H1 (cell line): ENCODE results near the gene JOSD2. TPM values are rescaled to one million over a fixed set of nuclear protein-coding genes. Genes with fewer than 3 reads are reported as not detected.

Experiments
- ASH2L ChIP-seq: fragments of 200-600, 300-600 bp; sonication (generic); IDR thresholded peaks from one replicate; pipeline ENCODE4 v1.7.1; 2017; ENCODE audit warnings: low read length
- FOSL1 ChIP-seq: IDR thresholded peaks from 2 replicates; pipeline ENCODE4 v1.6.1; 2011; ENCODE audit warnings: mild to moderate bottlenecking, low read depth, low read length, moderate library complexity; ENCODE audit not compliant: insufficient read depth
- polyA plus RNA-seq, 7 experiments: library from polyadenylated mRNA; depleted of rRNA in 3 of 7; stranded (reverse) in 5 of 7; unstranded in 2 of 7; fragments of >200 nt in 5 of 7; fragments of 200-250 nt in 2 of 7; gene quantifications; 1 replicate in 5 of 7; 2 replicates in 1 of 7; 4 replicates in 1 of 7; pipeline versions ENCODE4 v1.2.1 to v1.2.3, GENCODE V29; 2011 to 2013; ENCODE audit warnings: missing spikeins in 2 of 7, mixed read lengths in 2 of 7
- total RNA-seq: library from RNA; stranded (reverse); fragmentation: NEBNext Ultra II Directional; extraction: Animal tissue kit (Norgen Biotek cat#: 25700); gene quantifications from 2 replicates; pipeline ENCODE4 v1.2.1, GENCODE V29; 2021

JOSD2 gene
- total and polyA plus RNA-seq, 2 of the 8 experiments (the other 6 are each of a cell fraction or from before 2014, with no cell fraction given) = 1.9 to 6.6 TPM

- no peak for TF ChIP-seq FOSL1
- peak; percentile 40 for TF ChIP-seq ASH2L
These were observed 10.8 kb downstream of the JOSD2 start (continued) for GRCh38 chr19:50500060-50500752.
